NCI-H1930 (cell line): ENCODE results near the gene PTGIS.

ENCODE experiments used
- DNase-seq, 2 experiments: peaks; one replicate each; lab custom pipeline; 2025; lab: John Stamatoyannopoulos, UW

Gene PTGIS

GRCh38 chr20:49595811-49596561 is 28.0 kb upstream of the PTGIS start:
- DNase-seq = no peak

GRCh38 chr20:49595346-49595745 is 27.4 kb upstream of the PTGIS start:
- DNase-seq = no peak

- no peak for DNase-seq
Observed at GRCh38 chr20:49594931-49595315, 27.0 kb upstream of the PTGIS start.

DNA sequence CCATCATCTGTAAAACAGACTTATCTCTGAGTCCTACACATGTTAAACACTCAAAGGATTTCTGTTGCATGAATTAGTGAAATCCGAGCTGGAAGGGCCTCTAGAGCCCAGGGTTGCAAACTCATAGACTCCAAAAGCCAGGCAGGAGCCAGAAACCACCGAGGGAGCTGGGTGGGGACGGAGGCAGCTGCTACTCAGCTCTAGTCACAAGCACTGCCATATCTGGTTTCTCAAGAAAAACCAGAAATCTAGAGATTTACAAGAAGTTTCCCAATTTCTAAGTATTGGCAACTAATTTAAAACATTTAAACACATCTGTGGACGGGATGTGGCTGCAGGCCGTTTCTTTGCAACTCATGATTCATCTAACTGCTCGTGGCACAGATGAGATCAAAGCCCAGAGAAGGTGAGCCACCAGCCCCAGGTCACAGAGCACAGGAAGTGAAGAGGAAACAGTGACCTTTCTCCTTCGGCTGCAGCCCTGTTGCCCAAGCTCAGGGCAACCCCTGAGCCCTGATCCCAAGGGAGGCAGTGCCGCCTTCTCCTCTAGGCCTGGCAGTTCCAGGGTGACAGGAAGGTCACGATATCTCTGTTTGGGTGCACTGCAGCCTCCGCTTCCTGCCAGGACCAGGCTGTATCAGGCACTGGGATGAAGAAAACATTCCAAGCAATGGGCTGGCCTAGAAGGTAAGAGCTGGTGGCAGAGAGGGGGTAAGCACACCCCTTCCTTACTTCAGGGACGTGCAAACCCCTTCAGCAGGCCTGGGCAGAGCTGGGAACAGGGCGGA is 26.4 kb upstream of the PTGIS start:
- no peak for DNase-seq

DNA sequence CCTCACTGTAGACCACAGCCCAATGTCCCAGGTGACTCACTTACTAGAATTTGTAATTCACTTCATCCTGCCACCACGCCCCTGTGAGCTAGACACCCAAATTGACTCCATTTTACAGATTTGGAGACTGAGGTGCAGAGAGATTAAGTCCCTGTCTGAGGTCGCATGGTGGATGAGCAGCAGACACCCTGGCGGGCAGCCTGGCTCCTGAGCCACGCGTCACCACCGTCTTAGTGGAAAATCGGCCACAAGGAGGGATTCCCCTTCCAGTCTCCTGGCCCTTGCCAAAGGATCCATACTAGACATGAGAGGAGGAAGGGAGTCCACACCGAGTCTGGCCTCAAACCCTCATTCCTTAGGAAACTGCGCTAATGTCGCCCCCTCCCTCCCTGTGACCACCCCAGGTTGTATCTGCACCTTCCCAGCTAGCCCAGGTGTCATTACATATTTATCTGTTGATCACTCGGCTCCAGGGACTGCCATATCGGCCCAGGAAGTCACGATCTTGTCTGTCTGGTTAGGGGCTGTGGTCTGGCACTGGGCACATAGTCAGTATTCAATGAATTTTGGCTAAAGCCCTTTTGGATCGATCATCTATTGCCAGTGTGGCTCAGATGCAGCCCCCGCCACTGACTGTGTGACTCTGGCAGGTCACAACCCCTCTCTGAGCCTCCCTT is 25.7 kb upstream of the PTGIS start:
- no peak for DNase-seq

- no peak for DNase-seq
Observed at GRCh38 chr20:49592120-49592519, 24.2 kb upstream of the PTGIS start.

DNA sequence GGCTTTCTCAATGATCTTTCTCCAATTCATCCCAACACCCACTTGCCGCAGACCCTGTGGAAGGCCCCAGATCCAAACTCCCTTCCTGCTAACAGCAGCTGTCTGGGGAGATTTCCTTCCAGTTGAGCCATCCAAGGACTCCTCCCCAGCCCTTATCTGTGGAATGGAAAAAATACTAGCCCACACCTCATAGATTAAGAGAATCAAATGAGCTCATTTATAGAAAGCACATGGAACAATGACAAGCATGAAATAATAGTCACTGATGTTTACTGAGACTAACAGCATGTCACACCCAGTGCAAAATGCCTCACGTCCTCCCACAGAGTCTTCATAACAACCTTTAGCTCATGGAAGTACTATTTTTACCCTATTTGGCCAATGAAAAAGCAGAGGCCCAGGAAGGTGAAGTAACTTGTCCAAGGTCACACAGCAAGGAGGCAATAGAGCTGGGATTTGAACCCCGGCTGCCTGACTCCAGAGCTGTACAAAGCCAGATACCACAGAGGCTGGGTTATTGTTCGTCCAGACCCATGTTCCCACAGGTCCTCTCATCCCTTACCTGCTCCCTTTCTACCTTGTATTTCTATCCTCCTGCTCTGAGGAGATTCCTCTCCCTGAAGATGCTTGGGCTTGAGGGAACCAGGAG is 23.4 kb upstream of the PTGIS start:
- no peak for DNase-seq

DNA sequence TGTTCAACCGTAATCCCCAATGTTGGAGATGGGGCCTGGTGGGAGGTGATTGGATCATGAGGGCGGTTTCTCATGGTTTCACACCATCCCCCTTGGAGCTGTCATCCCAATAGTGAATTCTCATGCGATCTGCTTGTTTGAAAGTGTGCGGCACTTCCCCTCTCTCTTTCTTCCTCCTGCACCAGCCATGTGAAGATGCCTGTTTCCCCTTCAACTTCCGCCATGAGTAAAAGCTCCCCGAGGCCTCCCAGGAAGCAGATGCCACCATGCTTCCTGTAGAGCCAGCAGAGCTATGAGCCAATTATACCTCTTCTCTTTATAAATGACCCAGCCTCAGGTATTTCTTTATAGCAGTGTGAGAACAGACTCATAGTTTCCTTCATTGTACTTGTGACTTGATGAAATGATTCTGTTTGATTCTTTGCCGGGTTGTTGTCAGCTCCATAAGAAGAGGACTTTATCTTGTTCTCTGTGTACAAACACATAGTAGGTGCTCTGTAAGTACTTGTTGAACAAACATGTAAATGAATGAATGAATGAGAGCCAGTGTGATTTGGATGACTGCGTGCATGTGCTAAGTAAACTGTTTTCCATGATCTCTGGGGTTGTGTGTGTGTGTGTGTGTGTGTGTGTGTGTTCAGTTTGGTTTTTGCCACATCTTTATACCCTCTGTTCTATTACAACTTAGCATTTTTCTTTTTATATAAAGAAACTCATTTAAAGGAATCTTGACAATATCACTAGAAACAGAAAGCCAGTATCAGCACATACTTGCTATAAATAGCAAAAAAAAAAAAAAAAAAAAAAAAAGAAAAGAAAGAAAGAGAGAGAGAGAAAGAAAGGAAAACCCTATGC is 22.5 kb upstream of the PTGIS start:
- no peak for DNase-seq

DNA sequence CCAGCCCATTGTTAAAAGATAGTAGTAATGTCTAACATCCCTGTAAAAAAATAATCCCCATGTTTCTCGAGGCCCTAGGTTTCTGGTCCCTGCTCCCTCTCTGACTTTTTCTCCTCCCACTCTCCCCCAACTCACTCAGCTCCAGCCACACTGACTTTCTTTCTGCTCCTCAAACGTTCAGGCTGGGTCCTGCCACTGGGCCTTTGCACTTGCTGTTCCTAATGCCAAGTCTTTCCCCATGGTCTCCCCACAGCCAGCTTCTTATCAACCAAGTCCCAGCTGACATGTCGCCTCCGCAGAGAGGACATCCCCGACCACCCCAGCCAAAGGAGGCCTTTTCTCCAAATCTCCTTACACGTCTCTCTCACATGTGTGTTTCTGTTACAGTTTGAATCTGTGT is 21.8 kb upstream of the PTGIS start:
- DNase-seq = no peak

GRCh38 chr20:49587111-49587570 is 19.2 kb upstream of the PTGIS start:
- DNase-seq = no peak

- no peak for DNase-seq
Observed at GRCh38 chr20:49585585-49586245, 17.8 kb upstream of the PTGIS start.

- no peak for DNase-seq
Observed at GRCh38 chr20:49584418-49585382, 16.8 kb upstream of the PTGIS start.

DNA sequence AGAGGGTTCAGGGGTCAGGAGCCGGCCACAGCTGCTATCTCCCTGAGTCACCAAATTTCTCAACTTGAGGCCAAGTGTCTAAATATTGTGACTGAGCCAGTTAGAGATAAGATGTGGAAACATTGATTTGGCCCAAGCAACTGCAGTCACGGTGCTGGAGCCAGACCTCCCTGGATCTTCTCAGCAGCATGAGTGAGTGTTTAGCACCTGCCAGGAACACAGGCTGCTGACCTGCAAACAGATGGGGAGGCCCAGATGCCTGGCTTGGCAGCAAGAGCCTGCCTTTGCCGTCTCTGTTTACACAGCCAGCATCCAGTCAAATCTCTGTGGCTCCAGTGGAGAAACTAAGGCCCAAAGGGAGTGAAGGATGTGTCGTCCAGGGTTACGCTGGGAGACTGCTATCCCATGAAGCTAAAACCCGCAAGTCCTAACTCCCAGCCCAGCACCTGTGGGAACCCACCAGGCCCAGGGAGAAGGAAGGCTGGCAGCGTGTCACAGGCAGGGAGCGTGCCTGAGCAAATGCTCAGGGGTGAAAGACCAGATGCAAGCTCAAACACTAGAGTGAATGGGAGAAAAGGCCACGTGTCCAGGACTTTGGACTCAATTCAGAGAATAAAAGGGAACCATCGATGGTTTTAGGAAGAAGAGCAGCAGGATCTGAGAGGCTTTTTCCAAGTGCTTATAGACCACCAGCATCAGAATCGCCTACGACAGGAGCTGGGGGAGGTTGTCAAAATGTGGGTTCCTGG is 15.9 kb upstream of the PTGIS start:
- no peak for DNase-seq

- DNase-seq = no peak
Observed at GRCh38 chr20:49583343-49583668, 15.4 kb upstream of the PTGIS start.

- DNase-seq = no peak
Observed at GRCh38 chr20:49582413-49583334, 14.7 kb upstream of the PTGIS start.

DNA sequence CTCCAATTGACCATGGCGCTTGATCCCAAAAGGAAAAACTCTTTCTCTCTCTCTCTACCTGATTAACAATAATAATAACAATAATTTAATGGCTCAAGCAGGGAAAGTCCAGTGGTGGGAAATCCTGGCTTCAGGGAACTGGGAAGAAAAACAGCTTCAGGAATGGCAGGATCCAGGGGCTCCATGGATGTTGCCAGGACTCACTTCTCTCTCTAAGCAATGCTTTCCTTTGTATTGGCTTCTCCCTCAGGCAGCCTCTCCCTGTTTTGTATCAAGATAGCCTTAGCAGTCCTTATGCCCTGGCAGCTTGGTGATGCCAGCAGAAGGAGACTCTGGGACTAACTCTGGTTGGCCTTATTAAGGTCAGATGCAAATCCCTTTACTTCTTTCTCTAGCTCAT is 13.5 kb upstream of the PTGIS start:
- no peak for DNase-seq

- DNase-seq = no peak
Observed at GRCh38 chr20:49580813-49581174, 12.9 kb upstream of the PTGIS start.
